ENCODE measurements around the gene PARN. TPM values are rescaled to one million over a fixed set of nuclear protein-coding genes. Genes with fewer than 3 reads are reported as not detected.

PARN gene
- total RNA-seq, 1 experiment from 2014 or later = 30.7 TPM

- Mint-ChIP-seq H3K4me1 (ENCODE audit: low read depth, unreplicated experiment) (peaks cover 31% of the 10 kb centered on the region), H3K27me3 (ENCODE audit: insufficient read depth, unreplicated experiment) (no peaks in the 10 kb centered on the region), H3K27ac (ENCODE audit: unreplicated experiment) (peak overlapping the region; percentile 12), H3K9me3 (ENCODE audit: unreplicated experiment) (no peaks in the 10 kb centered on the region), H3K4me3 (ENCODE audit: unreplicated experiment) (no peak overlapping the region), H3K36me3 (ENCODE audit: insufficient read depth, unreplicated experiment) (peaks cover 8% of the 10 kb centered on the region)
- no TSS peak for BruUV-seq (replicated peaks)
- H3K36me3 ChIP-seq (ENCODE audit: control insufficient read depth, insufficient read depth, low read length) = no peaks in the 10 kb centered on the region
- H3K9me3 ChIP-seq = no peaks in the 10 kb centered on the region
- H3K4me3 ChIP-seq (ENCODE audit: low read depth, low read length) = no peak overlapping the region
- no peak for TF ChIP-seq CTCF (IDR thresholded peaks at IDR 0.05; ENCODE audit: insufficient read depth in 1 of 2, low read depth in 1 of 2, low read length in 1 of 2, severe bottlenecking in 1 of 2, unreplicated experiment in 1 of 2)
- DNase-seq = no peak
- H3K27me3 ChIP-seq (replicated peaks; ENCODE audit: control insufficient read depth, insufficient read depth, low read length) = no peaks in the 10 kb centered on the region
- peaks cover 8% of the 10 kb centered on the region for H3K4me1 ChIP-seq
- intact Hi-C loops (cut with micrococcal nuclease; ENCODE audit: unreplicated experiment) = no loop called here
- ChIA-PET CTCF (no interaction called here), POLR2A (no interaction called here)
These were observed 133.3 kb downstream of the PARN start for GRCh38 chr16:14496786-14497185.

- ChIA-PET POLR2A (no interaction called here), CTCF (no interaction called here)
- no peaks in the 10 kb centered on the region for H3K27me3 ChIP-seq (replicated peaks; ENCODE audit: control insufficient read depth, insufficient read depth, low read length)
- H3K9me3 ChIP-seq = no peaks in the 10 kb centered on the region
- Mint-ChIP-seq H3K27me3 (ENCODE audit: insufficient read depth, unreplicated experiment) (no peaks in the 10 kb centered on the region), H3K9me3 (ENCODE audit: unreplicated experiment) (no peaks in the 10 kb centered on the region), H3K27ac (ENCODE audit: unreplicated experiment) (peak overlapping the region; percentile 4), H3K36me3 (ENCODE audit: insufficient read depth, unreplicated experiment) (peaks cover 8% of the 10 kb centered on the region), H3K4me1 (ENCODE audit: low read depth, unreplicated experiment) (peaks cover 29% of the 10 kb centered on the region), H3K4me3 (ENCODE audit: unreplicated experiment) (no peak overlapping the region)
- no TSS peak for BruUV-seq (replicated peaks)
- DNase-seq = no peak
- no peaks in the 10 kb centered on the region for H3K36me3 ChIP-seq (ENCODE audit: control insufficient read depth, insufficient read depth, low read length)
- TF ChIP-seq CTCF (IDR thresholded peaks at IDR 0.05; ENCODE audit: insufficient read depth in 1 of 2, low read depth in 1 of 2, low read length in 1 of 2, severe bottlenecking in 1 of 2, unreplicated experiment in 1 of 2) = no peak
- intact Hi-C loops (cut with micrococcal nuclease; ENCODE audit: unreplicated experiment) = no loop called here
- no peak overlapping the region for H3K4me3 ChIP-seq (ENCODE audit: low read depth, low read length)
- peaks cover 4% of the 10 kb centered on the region; the same call in 1 of the 2 replicates for H3K4me1 ChIP-seq
These were observed 133.9 kb downstream of the PARN start for GRCh38 chr16:14496047-14496770.

GRCh38 chr16:14495213-14496046 lies 134.6 kb downstream of the PARN start:
- H3K4me1 ChIP-seq = peaks cover 4% of the 10 kb centered on the region
- Mint-ChIP-seq H3K27ac (ENCODE audit: unreplicated experiment) (peak overlapping the region; percentile 4), H3K27me3 (ENCODE audit: insufficient read depth, unreplicated experiment) (no peaks in the 10 kb centered on the region), H3K4me1 (ENCODE audit: low read depth, unreplicated experiment) (peaks cover 29% of the 10 kb centered on the region), H3K4me3 (ENCODE audit: unreplicated experiment) (no peak overlapping the region), H3K36me3 (ENCODE audit: insufficient read depth, unreplicated experiment) (peaks cover 8% of the 10 kb centered on the region), H3K9me3 (ENCODE audit: unreplicated experiment) (no peaks in the 10 kb centered on the region)
- no peaks in the 10 kb centered on the region for H3K27me3 ChIP-seq (replicated peaks; ENCODE audit: control insufficient read depth, insufficient read depth, low read length)
- ChIA-PET CTCF (no interaction called here), POLR2A (no interaction called here)
- no peak for DNase-seq
- H3K36me3 ChIP-seq (ENCODE audit: control insufficient read depth, insufficient read depth, low read length) = no peaks in the 10 kb centered on the region
- H3K4me3 ChIP-seq (ENCODE audit: low read depth, low read length) = no peak overlapping the region
- no TSS peak for BruUV-seq (replicated peaks)
- intact Hi-C loops (cut with micrococcal nuclease; ENCODE audit: unreplicated experiment) = no loop called here
- H3K9me3 ChIP-seq = no peaks in the 10 kb centered on the region
- no peak for TF ChIP-seq CTCF (IDR thresholded peaks at IDR 0.05; ENCODE audit: insufficient read depth in 1 of 2, low read depth in 1 of 2, low read length in 1 of 2, severe bottlenecking in 1 of 2, unreplicated experiment in 1 of 2)

All from Caco-2 (cell line).